ENCODE measurements around the gene TRIO.
"Not testable (repeated sequence)": the region's sequence is repeated elsewhere in the genome, so short reads cannot be mapped to it uniquely, and the experiment has no call there.

Gene TRIO

GRCh38 chr5:14188778-14189177, 45.6 kb downstream of the TRIO start:
- DNase-seq: no peak

GRCh38 chr5:14189680-14190079, 46.5 kb downstream of the TRIO start:
- no peak for DNase-seq

GRCh38 chr5:14190194-14191164, 47.3 kb downstream of the TRIO start:
- no peak for DNase-seq

- DNase-seq: no peak
Measured at GRCh38 chr5:14191325-14191724, 48.2 kb downstream of the TRIO start.

- no peak for DNase-seq
Measured at GRCh38 chr5:14193496-14193895, 50.4 kb downstream of the TRIO start.

- no peak for DNase-seq
Measured at GRCh38 chr5:14195588-14195987, 52.4 kb downstream of the TRIO start.

GRCh38 chr5:14197056-14197455, 53.9 kb downstream of the TRIO start:
- no peak for DNase-seq

GRCh38 chr5:14199902-14200301, 56.8 kb downstream of the TRIO start:
- no peak for DNase-seq

GRCh38 chr5:14200312-14200990, 57.3 kb downstream of the TRIO start:
- no peak for DNase-seq

- DNase-seq: no peak
Measured at GRCh38 chr5:14201325-14202045, 58.3 kb downstream of the TRIO start.

GRCh38 chr5:14202462-14202861, 59.3 kb downstream of the TRIO start:
- DNase-seq: no peak

- no peak for DNase-seq
Measured at GRCh38 chr5:14204011-14204670, 61.0 kb downstream of the TRIO start.

GRCh38 chr5:14204785-14205321, 61.7 kb downstream of the TRIO start:
- no peak for DNase-seq

GRCh38 chr5:14206028-14206725, 63.0 kb downstream of the TRIO start:
- no peak for DNase-seq

GRCh38 chr5:14207428-14207827, 64.3 kb downstream of the TRIO start:
- DNase-seq: not testable (repeated sequence)

GRCh38 chr5:14208071-14209021, 65.2 kb downstream of the TRIO start:
- no peak for DNase-seq

- DNase-seq: no peak
Measured at GRCh38 chr5:14209222-14209822, 66.2 kb downstream of the TRIO start.

- no peak for DNase-seq
Measured at GRCh38 chr5:14209836-14210235, 66.7 kb downstream of the TRIO start.

- DNase-seq: no peak
Measured at GRCh38 chr5:14210729-14211128, 67.6 kb downstream of the TRIO start.
